ENCODE data around the gene MTUS2. TPM values are rescaled to one million over a fixed set of nuclear protein-coding genes. Genes with fewer than 3 reads are reported as not detected.

MTUS2 gene
- total and polyA plus RNA-seq, 2 experiments from 2014 or later, result 3.0 to 4.3 TPM

DNA sequence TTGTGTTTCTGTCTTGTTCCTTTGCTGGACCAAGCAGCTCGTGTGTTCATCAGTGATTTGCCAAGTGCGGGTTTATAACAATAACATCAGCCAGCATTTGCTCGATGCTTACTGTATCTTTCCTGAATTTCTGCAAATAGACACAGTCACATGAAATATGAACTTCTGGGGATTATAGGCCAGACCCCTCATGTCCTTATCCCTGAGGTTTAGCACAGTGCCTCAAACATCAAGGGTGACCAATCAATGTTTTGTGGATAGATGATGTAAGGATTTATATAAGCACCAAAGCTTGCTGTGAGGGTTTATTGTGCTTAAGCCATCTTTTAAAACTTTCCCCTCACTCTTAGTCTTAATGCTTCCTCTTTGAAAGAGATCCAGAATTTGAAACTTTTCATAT, 451.5 kb downstream of the MTUS2 start:
- Histone ChIP-seq H3K27me3 (no peaks in the 10 kb centered on the region), H3K9me3 (ENCODE audit: low read depth) (no peaks in the 10 kb centered on the region), H3K4me2 (no peak overlapping the region), H3K9me2 (replicated peaks; ENCODE audit: insufficient read depth) (no peaks in the 10 kb centered on the region), H2AFZ (no peak overlapping the region), H3K4me3 (no peak overlapping the region), H3K27ac (no peak overlapping the region), H3K36me3 (replicated peaks; ENCODE audit: insufficient read depth, low read depth) (no peaks in the 10 kb centered on the region), H4K20me1 (ENCODE audit: insufficient read depth, poor library complexity, severe bottlenecking) (no peaks in the 10 kb centered on the region), H3K79me2 (no peaks in the 10 kb centered on the region), H3K4me1 (ENCODE audit: insufficient read depth) (no peaks in the 10 kb centered on the region)
- DNase-seq (ENCODE audit: low spot score), result no peak
- WGBS (ENCODE audit: low lambda C conversion rate, missing lambda C conversion rate), result 68% methylated on average over 3 of the region's 3 CpGs
- no peak for TF ChIP-seq EZH2 (IDR thresholded peaks at IDR 0.05; ENCODE audit: borderline replicate concordance)
- TF ChIP-seq, protein P1, sequence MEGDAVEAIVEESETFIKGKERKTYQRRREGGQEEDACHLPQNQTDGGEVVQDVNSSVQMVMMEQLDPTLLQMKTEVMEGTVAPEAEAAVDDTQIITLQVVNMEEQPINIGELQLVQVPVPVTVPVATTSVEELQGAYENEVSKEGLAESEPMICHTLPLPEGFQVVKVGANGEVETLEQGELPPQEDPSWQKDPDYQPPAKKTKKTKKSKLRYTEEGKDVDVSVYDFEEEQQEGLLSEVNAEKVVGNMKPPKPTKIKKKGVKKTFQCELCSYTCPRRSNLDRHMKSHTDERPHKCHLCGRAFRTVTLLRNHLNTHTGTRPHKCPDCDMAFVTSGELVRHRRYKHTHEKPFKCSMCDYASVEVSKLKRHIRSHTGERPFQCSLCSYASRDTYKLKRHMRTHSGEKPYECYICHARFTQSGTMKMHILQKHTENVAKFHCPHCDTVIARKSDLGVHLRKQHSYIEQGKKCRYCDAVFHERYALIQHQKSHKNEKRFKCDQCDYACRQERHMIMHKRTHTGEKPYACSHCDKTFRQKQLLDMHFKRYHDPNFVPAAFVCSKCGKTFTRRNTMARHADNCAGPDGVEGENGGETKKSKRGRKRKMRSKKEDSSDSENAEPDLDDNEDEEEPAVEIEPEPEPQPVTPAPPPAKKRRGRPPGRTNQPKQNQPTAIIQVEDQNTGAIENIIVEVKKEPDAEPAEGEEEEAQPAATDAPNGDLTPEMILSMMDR (IDR thresholded peaks at IDR 0.05; ENCODE audit: poor library complexity), result no peak
- no peak for TF ChIP-seq EZH2phosphoT487 (IDR thresholded peaks at IDR 0.05; ENCODE audit: low read depth, severe bottlenecking, unreplicated experiment)

DNA sequence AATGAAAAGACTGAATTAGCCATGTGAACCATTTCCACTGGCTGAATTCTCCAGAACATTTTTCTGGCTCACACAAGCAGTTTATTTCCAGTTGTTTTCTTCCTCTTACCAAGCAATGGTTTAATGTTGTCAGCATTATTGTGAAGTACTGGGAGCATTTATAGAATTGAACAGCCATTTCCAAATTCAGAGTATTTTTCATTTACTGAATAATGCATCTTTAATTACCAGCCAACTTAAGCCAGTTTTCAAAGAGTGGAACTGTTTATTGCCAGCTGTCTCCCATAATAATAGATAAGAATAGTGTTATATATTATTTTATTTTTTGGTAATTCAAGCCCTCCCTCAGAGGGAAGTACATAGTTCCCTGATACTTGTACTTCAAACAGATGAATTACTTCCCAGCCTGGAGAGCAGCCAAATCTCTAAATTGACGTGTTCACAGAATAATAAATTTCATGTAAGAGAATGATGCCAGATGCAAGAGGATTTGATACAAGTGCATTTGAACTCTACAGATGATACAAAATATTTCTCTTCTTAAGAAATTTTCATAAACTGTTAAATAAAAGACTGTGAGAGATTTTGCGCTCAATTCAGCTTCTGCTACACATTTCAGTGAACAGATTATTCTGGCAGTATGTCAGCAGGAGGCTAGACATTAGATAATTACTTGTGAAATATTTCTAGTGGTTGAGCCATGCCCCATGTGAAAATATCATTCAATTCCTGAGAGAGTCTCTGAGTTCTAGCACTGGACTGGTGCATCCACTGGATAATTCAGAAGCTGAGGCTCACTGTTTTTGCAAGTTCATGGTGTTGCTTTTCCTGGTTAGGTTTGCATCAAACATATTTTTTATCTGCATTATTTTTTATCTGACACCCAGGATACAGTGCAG, 459.5 kb downstream of the MTUS2 start:
- Histone ChIP-seq H3K36me3 (replicated peaks; ENCODE audit: insufficient read depth, low read depth) (no peaks in the 10 kb centered on the region), H3K27ac (no peak overlapping the region), H4K20me1 (ENCODE audit: insufficient read depth, poor library complexity, severe bottlenecking) (no peaks in the 10 kb centered on the region), H3K79me2 (no peaks in the 10 kb centered on the region), H3K9me2 (replicated peaks; ENCODE audit: insufficient read depth) (no peaks in the 10 kb centered on the region), H3K27me3 (no peaks in the 10 kb centered on the region), H3K9me3 (ENCODE audit: low read depth) (no peaks in the 10 kb centered on the region), H3K4me3 (no peak overlapping the region), H3K4me1 (ENCODE audit: insufficient read depth) (no peaks in the 10 kb centered on the region), H3K4me2 (no peak overlapping the region), H2AFZ (no peak overlapping the region)
- DNase-seq (ENCODE audit: low spot score), result no peak
- TF ChIP-seq, protein P1 (IDR thresholded peaks at IDR 0.05; ENCODE audit: poor library complexity), result no peak
- no peak for TF ChIP-seq EZH2phosphoT487 (IDR thresholded peaks at IDR 0.05; ENCODE audit: low read depth, severe bottlenecking, unreplicated experiment)
- WGBS (ENCODE audit: low lambda C conversion rate, missing lambda C conversion rate), result 70% methylated on average over 2 of the region's 2 CpGs

GRCh38 chr13:29281932-29282495, 461.9 kb downstream of the MTUS2 start:
- DNase-seq (ENCODE audit: low spot score), result no peak
- Histone ChIP-seq H3K27me3 (no peaks in the 10 kb centered on the region), H2AFZ (no peak overlapping the region), H3K27ac (no peak overlapping the region), H3K4me2 (no peak overlapping the region), H3K4me1 (ENCODE audit: insufficient read depth) (no peaks in the 10 kb centered on the region), H4K20me1 (ENCODE audit: insufficient read depth, poor library complexity, severe bottlenecking) (no peaks in the 10 kb centered on the region), H3K36me3 (replicated peaks; ENCODE audit: insufficient read depth, low read depth) (no peaks in the 10 kb centered on the region), H3K4me3 (no peak overlapping the region), H3K9me3 (ENCODE audit: low read depth) (no peaks in the 10 kb centered on the region), H3K9me2 (replicated peaks; ENCODE audit: insufficient read depth) (no peaks in the 10 kb centered on the region), H3K79me2 (no peaks in the 10 kb centered on the region)
- TF ChIP-seq, protein P1 (IDR thresholded peaks at IDR 0.05; ENCODE audit: poor library complexity), result no peak
- no peak for TF ChIP-seq EZH2phosphoT487 (IDR thresholded peaks at IDR 0.05; ENCODE audit: low read depth, severe bottlenecking, unreplicated experiment)
- no peak for TF ChIP-seq EZH2 (IDR thresholded peaks at IDR 0.05; ENCODE audit: borderline replicate concordance)
- WGBS (ENCODE audit: low lambda C conversion rate, missing lambda C conversion rate), result 98% methylated on average over 5 of the region's 5 CpGs

Data from hepatocyte (in vitro differentiated cells).